HG02885 (cell line): ENCODE data around the gene DPH7.
A peak's percentile ranks its signal among the peaks of the same experiment; 100 is the strongest.
"Not testable (repeated sequence)": the region's sequence is repeated elsewhere in the genome, so short reads cannot be mapped to it uniquely, and the experiment has no call there.

Experiments used
- ATAC-seq: cut with Tn5 transposase; IDR thresholded peaks from one replicate; pipeline ENCODE4 v1.9.1; 2021; ENCODE audit warnings: mild to moderate bottlenecking; ENCODE audit not compliant: unreplicated experiment, poor library complexity

Gene DPH7

DNA sequence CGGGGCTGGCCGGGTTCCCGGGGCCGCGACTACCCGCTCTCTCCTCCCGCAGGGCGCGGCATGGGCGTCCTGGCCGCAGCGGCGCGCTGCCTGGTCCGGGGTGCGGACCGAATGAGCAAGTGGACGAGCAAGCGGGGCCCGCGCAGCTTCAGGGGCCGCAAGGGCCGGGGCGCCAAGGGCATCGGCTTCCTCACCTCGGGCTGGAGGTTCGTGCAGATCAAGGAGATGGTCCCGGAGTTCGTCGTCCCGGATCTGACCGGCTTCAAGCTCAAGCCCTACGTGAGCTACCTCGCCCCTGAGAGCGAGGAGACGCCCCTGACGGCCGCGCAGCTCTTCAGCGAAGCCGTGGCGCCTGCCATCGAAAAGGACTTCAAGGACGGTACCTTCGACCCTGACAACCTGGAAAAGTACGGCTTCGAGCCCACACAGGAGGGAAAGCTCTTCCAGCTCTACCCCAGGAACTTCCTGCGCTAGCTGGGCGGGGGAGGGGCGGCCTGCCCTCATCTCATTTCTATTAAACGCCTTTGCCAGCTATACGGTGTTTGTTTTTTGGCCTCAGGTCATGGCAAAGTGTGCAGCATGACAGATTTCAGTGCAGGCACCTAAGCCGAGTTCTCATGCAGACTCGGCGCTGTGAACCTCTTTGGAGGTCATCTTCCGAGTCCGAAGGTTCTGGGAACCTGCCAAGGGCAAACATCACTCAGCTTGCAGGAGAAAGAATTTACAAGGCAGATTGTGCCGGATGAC, 26.5 kb downstream of the DPH7 start:
- ATAC-seq = no peak

DNA sequence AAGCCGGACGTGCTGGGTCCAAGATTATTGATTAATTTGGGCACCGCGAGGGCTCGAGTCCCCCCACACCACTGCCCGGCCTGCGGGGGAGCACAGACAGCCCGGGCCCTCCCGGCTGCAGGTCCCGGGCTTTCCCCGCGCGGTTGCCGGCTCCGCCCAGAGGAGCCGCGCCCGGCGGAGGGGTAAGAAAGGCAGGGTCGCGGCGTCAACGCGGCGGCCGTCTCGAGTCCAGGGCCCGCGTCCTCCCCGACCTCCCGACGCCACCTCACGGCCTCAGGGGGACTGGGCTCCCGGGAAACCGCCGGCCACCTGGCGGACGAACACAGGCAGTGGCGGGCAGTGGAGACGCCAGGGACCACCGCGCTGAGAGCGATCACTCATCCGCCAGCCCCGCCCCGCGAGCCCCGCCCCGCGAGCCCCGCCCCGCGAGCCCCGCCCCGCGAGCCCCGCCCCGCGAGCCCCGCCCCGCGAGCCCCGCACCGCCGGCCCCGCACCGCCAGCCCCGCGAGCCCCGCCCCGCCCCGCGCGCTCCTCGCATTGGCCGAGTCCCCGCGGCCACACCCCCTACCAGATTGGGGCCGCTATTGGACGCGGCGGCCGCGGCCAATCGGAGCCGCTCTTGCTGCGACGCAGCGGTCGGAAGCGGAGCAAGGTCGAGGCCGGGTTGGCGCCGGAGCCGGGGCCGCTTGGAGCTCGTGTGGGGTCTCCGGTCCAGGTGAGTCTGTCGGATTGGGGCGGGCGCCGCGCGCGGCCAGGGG, 27.3 kb downstream of the DPH7 start, which contains the start of gene MRPL41:
Gene MRPL41 (plus strand): TSS at position 616 of the 758 bp plus-strand sequence. CDS start 203 bp downstream, outside the sequence.
- ATAC-seq = peak; percentile 88

DNA sequence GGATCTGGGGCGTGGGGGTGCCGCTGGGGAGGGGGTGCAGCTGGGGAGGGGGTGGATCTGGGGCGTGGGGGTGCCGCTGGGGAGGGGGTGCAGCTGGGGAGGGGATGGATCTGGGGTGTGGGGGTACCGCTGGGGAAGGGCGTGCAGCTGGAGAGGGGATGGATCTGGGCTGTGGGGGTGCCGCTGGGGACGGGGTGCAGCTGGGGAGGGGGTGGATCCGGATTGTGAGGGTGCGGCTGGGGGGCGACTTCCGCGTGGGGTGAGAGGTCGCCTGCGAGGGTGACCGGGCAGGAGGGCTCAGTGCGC, 27.8 kb downstream of the DPH7 start:
- not testable (repeated sequence) for ATAC-seq

DNA sequence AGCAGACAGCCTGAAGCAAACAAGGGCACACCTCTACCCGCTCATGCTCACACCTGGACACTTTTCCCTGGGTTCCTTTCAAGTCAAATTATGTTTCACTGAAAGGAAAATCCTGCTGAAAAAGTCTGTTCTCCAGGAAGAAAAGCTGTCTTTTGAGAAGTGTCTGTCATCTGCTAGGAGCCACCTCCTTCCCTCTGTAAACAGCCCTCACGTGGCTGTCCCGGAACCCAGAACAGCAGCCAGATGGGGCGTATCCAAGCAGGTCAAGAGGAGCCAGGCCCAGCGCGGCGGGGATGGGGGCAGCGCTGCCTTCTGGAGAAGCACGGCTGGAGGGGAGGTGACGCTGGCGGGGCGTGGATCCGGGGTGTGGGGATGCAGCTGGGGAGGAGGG, 28.5 kb downstream of the DPH7 start, which contains the start of gene PNPLA7:
Gene PNPLA7 (minus strand): TSS at position 172 of the 391 bp plus-strand sequence. CDS start 205 bp downstream, outside the sequence.
- no peak for ATAC-seq

DNA sequence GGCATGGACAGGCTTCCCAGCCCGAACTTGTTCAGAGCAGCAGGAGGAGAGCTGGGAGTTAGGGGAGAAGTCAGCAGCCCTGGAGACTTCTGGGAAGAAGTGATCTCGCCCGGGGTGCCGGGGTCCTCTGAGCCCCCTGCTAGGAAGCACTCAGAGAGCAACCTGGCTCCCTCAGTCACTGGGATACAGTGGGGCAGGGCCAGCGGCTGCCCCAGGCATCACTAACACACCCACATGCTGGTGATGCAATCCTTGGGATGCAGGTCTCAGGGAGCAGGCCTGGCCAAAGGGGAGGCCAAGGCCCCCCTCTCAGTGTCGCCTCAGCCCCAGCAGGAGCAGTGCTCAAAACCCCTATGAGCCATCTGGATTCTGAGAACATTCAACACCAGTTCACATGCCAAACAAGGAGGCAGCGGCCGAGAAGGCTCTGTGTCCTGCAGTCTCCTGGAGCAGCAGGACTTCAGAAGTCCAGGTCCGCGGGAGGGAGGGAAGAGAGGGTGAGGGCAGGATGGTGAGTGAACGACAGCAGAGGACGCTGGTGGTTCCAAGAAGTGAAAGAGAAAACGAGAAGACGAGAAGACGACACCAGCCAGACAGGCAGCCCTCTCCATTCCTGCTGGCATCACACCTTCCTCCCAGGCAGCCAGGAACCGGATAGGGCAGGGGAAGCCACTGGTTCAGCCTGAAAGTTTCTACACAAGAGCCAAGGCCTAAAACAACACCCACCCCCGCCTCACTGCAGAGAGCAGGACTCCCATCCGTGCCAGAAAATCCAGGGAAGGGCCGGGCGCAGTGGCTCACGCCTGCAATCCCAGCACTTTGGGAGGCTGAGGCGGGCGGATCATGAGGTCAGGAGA, 30.8 kb downstream of the DPH7 start:
- no peak for ATAC-seq

DNA sequence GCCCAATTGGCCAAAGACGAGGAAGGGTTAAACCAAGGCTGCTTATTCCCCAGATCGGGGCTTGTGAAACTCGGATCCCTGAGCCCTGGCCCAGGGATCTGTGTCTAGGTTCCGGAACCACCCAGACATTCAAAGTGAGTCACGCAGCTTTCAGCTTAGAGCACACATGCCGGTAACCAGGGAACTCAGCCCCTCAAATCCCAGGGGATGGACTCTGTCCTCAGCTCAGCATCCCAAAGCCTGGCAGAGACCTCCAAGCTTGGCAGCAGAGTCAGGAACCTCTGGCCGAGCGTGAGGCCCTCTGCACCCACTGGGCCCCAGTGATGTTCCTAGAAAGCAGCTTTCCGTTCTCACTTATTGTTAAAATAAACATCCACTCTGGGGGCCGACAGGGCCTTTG, 33.6 kb downstream of the DPH7 start:
- no peak for ATAC-seq

DNA sequence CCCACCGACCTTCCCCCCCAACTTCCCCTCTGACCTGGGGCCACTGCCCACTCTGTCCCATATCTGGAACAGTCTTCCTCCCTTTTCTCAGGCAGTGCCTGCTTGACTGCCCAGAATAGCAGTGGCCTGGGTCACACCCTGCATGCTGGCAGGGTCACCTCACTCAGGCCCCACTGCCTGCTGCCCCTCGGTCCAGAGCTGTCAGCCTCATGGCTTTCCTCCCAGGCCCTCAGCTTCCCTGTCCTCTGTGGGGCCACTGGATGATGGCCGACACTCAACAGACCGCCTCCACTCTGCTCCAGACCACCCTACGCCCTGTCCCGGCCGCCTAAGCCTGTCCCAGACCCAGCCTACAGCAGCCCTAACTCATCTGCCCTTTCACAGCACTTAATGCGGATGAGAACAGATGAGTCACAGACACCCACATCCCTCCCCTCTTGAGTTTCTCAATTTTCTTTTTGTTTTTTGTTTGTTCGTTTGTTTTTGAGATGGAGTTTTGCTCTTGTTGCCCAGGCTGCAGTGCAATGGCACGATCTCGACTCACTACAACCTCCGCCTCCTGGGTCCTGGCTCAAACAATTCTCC, 34.5 kb downstream of the DPH7 start:
- ATAC-seq = no peak

DNA sequence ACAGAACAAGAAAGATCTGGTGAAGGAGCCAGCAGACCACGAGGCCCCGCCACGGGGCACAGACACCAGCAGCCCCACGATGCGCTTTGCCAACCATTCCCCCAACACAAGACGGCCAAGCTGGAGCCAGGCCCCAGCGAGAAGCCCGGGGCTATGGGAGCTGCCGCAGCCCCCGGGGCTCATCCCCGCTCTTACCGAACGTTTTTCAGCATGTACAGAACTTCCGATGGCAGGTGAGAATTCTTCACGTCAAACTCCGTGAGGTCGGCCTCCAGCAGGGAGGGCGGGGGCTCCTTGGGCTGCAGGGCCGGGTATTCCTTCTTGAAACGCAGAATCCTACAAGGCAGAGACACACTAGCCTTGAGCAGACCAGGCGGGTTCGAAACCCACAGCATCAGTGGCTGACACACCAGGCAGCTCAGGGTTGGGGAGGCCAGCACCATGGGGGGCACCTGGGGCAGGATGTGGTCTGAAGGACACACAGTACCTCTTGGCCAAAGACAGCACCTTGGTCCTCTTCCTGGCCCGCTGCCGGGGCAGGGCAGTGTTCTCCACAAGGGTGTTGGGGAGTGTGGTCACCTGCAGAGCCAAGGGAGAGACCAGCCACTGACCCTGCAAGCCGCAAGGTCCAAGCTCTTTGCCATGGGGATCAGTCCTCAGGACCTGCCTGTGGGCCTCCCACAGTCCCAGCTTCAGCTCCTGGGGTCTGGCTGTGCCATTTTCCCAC, 35.3 kb downstream of the DPH7 start:
- no peak for ATAC-seq

DNA sequence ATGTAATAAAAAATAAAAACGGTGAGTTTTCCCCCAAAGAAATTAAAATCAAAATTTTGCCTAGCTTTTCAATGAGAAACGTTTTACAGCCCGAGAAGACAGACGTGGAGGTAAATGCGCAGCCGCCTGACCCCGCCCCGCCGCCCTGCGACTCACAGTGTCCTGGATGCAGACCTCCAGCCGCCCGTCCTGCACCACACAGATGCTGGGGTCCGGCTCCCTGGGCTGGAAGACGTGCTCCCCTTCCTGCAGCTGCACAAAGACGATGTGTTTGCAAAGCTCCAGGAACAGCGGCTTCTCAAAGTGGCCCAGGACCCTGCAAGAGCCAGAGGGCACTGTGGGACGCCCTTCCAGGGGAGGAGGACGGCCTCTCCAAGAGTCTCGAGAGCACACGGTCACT, 36.2 kb downstream of the DPH7 start:
- no peak for ATAC-seq

DNA sequence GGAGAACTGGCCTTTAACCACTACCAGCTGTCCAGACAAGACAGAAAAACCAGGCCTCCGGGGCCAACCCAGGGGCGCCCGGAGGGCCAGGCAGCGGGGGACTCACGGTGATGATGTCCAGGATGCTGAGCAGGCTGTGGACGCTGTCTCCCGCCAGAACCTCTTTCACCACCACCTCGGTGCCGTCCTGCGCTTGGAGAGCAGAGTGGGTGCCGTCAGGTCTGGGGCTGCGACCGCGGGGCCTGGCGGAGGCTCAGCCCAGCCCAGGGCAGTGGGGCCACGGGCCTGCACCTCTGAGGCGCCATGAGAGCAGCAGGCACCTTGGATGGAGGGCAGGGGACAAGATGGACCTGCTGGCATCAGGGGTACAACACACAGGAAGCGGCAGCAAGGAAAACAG, 38.2 kb downstream of the DPH7 start:
- ATAC-seq = no peak

DNA sequence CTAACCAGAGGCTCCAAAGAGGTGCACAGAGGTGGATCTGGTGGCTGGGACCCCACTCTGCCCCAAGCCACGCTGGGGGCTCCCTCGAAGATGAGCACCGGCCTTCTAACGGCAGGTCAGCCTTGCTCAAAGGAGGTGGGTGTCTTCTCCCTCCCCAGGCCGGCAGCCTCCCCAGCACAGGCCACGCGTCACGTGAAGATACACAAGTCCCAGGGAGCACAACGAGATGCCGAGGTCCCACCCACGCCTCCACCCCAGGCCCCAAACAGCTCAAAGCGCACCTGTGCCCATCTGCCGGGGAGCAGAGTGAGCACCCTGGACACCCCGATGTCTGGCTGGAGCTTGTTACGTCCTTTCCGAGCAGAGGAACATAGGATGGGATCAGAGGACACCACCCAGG, 40.7 kb downstream of the DPH7 start:
- no peak for ATAC-seq

DNA sequence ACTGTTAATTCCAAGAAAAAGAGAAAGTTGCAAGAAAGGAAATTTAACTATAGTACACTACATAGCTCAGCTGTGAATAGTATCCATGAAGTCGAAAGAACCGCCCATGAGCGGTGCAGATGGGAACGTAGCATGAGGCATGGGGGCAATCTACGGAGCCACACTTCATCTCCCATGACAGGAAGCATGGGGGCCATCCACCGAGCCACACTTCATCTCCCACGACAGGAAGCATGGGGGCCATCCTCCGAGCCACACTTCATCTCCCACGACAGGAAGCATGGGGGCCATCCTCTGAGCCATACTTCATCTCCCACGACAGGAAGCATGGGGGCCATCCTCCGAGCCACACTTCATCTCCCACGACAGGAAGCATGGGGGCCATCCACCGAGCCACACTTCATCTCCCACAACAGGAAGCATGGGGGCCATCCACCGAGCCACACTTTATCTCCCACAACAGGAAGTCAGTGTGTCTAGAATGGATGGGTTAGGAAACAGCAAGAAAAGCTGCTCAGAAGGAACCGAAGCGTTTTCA, 42.1 kb downstream of the DPH7 start:
- not testable (repeated sequence) for ATAC-seq

DNA sequence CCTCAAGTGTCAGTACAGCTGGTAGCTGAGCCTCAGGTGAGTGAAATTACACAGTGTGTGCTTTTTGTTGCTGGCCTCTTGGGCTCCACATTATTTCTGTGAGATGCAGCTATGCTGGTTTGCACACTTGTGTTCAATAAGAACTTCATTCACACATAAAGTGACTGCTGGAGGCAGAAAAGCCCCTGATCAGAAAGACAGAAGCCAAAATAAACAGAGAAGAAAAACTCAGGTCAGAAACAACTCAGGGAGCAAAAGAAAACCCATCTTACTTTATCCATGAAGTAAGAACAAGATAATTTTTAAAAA, 43.7 kb downstream of the DPH7 start:
- no peak for ATAC-seq

DNA sequence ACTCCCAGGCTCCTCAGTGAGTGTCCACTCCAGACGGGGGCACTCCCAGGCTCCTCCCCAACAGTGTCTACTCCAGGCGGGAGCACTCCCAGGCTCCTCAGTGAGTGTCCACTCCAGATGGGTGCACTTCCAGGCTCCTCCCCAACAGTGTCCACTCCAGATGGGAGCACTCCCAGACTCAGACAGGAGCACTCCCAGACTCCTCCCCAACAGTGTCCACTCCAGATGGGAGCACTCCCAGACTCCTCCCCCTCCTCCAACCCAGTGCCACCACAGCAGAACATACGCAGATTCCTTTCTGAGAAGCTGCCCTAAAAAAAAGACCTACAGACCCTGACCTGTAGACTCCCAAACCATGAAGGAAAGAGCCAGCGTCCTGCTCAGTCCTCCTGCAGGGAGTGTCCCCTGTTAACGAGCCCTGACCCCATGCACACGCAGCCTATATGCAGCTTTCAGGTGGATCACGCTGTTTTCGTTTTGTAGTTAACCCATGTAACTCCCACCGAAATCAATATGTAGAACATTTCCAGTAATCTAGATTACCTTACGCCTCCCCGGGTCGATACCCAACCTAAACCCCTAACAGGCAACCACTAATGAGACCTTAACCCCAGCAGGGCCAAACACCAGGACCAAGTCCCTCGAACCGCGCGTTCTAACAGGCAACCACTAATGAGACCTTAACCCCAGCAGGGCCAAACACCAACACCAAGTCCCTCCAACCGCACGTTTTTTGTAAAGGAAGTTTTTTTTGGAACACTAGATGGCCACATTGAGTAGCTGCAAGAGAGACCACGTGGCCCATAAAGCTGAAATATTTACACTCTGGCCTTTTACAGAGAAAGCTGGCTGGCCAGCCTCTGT, 44.2 kb downstream of the DPH7 start:
- no peak for ATAC-seq

DNA sequence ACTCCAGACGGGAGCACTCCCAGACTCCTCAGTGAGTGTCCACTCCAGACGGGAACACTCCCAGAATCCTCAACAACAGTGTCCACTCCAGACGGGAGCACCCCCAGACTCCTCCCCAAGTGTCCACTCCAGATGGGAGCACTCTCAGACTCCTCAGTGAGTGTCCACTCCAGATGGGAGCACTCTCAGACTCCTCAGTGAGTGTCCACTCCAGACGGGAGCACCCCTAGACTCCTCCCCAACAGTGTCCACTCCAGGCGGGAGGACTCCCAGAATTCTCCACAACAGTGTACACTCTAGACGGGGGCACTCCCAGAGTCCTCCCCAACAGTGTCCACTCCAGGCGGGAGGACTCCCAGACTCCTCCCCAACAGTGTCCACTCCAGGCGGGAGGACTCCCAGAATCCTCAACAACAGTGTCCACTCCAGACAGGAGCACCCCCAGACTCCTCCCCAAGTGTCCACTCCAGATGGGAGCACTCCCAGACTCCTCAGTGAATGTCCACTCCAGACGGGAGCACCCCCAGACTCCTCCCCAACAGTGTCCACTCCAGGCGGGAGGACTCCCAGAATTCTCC, 45.7 kb downstream of the DPH7 start:
- not testable (repeated sequence) for ATAC-seq

DNA sequence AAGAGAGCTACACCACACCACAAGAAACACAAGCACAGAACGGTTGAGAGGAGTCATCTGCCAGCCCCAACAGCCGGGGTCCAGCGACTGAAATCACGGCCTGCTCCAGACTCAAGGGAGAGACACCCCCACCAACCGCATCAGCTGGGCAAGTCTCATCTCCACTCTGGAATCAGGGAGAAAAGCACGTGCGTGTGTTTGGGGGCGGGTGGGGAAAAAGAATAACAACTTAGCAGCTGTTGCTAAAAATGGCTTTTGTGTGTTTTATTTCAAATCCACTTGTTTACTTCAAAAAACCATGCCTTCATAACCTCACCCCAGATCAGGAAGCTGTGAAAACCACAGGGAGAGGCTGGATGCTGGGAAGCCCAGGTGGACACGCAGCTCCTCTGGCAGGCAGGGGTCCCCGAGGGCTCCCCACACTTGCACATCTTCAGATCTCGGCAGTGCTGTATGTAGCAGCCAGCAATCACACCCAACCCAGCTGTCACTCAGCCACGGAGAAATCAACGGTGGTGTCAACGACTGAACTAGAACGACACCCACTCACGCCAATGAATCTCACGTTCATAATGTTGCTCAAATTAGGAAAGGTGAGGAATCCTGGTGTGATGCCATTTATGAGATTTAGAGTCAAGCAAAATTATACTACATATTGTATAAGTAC, 47.5 kb downstream of the DPH7 start:
- ATAC-seq = no peak

DNA sequence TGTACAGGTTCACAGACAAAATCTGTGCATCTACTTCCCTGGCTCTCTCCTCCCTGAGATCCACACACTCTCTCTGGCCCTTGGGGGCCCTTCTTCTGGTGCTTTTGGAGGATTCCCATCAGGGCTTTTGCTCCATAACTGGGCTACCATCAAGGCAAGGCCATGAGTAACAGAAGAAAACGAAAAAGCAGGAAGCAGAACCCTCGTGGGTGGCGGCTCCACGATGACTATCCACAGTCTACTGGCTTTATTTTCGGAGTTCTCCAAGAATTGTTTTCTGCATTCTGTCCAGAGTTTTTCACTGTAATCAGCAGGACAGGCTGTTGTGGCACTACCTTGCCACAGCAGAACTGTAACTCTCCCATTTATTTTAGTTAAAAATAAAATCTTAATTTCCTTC, 48.4 kb downstream of the DPH7 start:
- no peak for ATAC-seq

DNA sequence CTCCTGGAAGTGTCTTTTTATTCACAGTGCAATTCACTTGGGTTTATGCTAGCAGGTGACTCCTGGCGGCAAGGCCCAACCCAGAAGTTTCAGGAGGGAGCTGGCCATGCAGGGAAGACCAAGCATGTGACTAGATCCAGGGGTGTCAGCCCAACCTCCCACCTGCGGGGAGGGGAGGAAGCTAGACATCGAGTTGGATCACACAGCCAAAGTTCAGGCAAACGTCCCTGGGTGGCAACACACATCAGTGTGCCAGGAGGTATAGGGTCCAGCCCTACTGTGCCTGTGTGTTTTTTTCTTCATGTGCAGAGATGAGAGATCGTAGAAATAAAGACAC, 53.8 kb downstream of the DPH7 start:
- no peak for ATAC-seq
